HUES48 (cell line): Measurements from ENCODE around the gene TTC3.

ENCODE experiments used
- H3K27ac ChIP-seq: one replicate; pipeline ENCODE4 v1.7.0; 2013; ENCODE audit warnings: low read depth, low read length, inconsistent platforms
- H3K27me3 ChIP-seq: 2 replicates; pipeline ENCODE4 v1.6.1; 2013; ENCODE audit warnings: mild to moderate bottlenecking, low read length; ENCODE audit not compliant: control insufficient read depth, insufficient read depth
- H3K36me3 ChIP-seq: 2 replicates; pipeline ENCODE4 v1.6.1; 2013; ENCODE audit warnings: low read length; ENCODE audit not compliant: control insufficient read depth, insufficient read depth
- H3K4me1 ChIP-seq: 2 replicates; pipeline ENCODE4 v1.6.1; 2013; ENCODE audit warnings: mild to moderate bottlenecking, low read length; ENCODE audit not compliant: control insufficient read depth, insufficient read depth
- H3K4me3 ChIP-seq: 2 replicates; pipeline ENCODE4 v1.5.1; 2013; ENCODE audit warnings: mild to moderate bottlenecking, low read depth, low read length
- H3K9ac ChIP-seq: 2 replicates; pipeline ENCODE4 v1.6.1; 2013; ENCODE audit warnings: mild to moderate bottlenecking, low read depth, low read length, moderate library complexity
- H3K9me3 ChIP-seq: 2 replicates; pipeline ENCODE4 v1.6.1; 2013; ENCODE audit warnings: low read length; ENCODE audit not compliant: control insufficient read depth, insufficient read depth

TTC3 gene

DNA sequence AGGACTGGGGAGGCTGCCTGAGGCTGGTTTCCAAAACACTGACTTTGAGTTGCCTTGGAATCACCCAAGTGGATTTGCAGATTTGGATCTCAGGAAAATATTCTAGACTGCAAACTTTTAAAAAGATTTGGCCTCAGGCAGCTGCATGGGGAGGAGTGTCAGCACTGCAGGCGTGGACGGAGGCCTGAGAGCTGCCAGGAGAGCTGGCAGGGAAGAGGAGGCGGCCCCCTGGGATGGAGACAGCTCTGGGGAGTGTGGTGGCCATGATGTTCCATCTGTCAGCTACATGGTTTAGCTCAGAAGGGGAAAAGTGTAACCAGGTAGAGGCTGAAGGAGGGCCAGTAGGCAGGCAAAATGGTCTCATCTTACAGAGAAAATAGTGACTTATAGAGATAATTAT, 122.0 kb downstream of the TTC3 start:
- Histone ChIP-seq H3K27ac (no peak overlapping the region), H3K4me3 (no peak overlapping the region), H3K9me3 (no peaks in the 10 kb centered on the region), H3K4me1 (peaks cover 8% of the 10 kb centered on the region; the same call in 1 of the 2 replicates), H3K9ac (no peak overlapping the region), H3K27me3 (no peaks in the 10 kb centered on the region), H3K36me3 (no peaks in the 10 kb centered on the region)

DNA sequence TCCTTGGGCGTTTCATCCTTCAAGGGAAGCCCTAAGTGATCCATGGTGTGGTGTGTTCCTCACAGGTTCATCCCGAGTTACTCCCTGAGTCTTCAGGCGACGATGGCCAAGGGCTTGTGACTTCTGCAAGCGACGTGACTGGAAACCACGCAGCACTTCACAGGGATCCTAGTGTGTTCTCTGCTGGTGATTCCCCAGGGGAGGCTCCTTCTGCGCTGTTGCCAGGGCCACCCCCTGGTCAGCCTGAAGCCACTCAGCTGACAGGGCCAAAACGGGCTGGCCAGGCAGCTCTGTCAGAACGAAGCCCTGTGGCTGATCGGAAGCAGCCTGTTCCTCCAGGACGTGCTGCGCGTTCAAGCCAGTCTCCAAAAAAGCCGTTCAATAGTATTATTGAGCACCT, 122.6 kb downstream of the TTC3 start:
- Histone ChIP-seq H3K4me1 (peaks cover 8% of the 10 kb centered on the region; the same call in 1 of the 2 replicates), H3K27ac (no peak overlapping the region), H3K36me3 (no peaks in the 10 kb centered on the region), H3K27me3 (no peaks in the 10 kb centered on the region), H3K9ac (no peak overlapping the region), H3K9me3 (no peaks in the 10 kb centered on the region), H3K4me3 (no peak overlapping the region)

- Histone ChIP-seq H3K4me3 (no peak overlapping the region), H3K27me3 (no peaks in the 10 kb centered on the region), H3K4me1 (peaks cover 8% of the 10 kb centered on the region; the same call in 1 of the 2 replicates), H3K27ac (no peak overlapping the region), H3K36me3 (no peaks in the 10 kb centered on the region), H3K9ac (no peak overlapping the region), H3K9me3 (no peaks in the 10 kb centered on the region)
Observed at GRCh38 chr21:37196847-37197246, 123.8 kb downstream of the TTC3 start.

DNA sequence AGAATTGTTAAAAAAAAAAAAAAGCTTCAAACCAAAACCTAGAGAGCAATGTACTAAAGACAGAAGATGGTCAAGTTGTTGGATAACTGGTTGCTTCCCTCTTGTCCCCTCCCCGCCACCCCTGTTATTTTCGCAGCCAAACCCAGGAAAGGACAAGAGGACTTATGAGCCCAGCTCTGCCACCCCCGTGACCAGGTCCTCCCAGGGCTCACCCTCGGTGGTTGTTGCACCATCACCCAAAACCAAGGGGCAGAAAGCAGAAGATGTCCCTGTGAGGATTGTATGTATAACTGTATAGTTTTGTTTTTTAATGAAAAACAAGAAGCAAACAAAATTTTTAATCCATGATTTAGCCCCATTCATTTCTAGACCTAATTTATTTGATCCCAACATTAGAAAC, 124.7 kb downstream of the TTC3 start:
- Histone ChIP-seq H3K9ac (no peak overlapping the region), H3K27me3 (no peaks in the 10 kb centered on the region), H3K4me1 (peaks cover 13% of the 10 kb centered on the region), H3K27ac (no peak overlapping the region), H3K4me3 (no peak overlapping the region), H3K36me3 (no peaks in the 10 kb centered on the region), H3K9me3 (no peaks in the 10 kb centered on the region)

GRCh38 chr21:37199057-37199924, 126.2 kb downstream of the TTC3 start:
- H3K27me3 ChIP-seq, result no peaks in the 10 kb centered on the region
- no peak overlapping the region for H3K9ac ChIP-seq
- H3K9me3 ChIP-seq, result no peaks in the 10 kb centered on the region
- peaks cover 6% of the 10 kb centered on the region for H3K4me1 ChIP-seq
- no peak overlapping the region for H3K4me3 ChIP-seq
- no peaks in the 10 kb centered on the region for H3K36me3 ChIP-seq
- H3K27ac ChIP-seq, result no peak overlapping the region

DNA sequence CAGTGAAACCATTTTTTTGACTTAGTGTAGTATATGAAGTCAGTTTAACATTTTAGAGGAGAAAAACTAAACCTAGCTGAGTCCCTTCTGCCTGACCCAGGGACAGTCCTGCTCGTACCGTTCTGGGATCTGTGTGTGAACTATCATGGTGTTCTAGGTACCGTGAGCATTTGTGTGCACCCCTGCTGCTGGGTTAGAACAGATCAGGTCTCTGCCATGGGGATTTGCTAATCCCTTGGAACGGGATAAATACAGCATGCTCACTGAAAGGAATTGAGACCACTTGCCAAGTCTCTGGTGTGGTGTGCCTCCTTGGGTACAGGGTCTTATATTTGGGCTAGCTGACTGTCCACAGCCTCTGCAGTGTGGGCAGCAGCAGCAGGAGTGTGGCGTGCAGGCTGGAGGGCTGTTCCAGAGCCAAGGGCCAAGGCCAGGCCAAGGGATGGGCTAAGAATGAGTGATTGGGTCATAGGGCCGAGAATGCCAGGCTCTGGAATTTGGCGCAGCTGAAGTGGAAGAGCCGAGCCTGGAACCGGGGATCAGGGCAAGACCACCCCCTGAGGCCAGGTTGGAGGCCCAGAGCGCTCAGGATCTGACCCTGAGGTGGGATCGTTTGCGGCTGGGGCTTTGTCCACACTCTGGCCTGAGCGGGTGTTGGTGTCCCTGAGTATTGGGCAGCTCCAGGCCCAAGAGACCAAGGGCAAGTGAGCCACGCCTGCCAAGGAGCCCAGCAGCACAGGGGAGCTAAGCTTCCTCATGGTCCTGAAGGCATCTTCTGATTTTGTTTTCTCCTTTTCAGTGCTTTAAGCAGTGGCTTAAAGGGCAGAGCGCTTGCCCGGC, 127.8 kb downstream of the TTC3 start:
- peaks cover 6% of the 10 kb centered on the region for H3K4me1 ChIP-seq
- H3K9me3 ChIP-seq, result no peaks in the 10 kb centered on the region
- H3K9ac ChIP-seq, result no peak overlapping the region
- no peaks in the 10 kb centered on the region for H3K27me3 ChIP-seq
- no peaks in the 10 kb centered on the region for H3K36me3 ChIP-seq
- no peak overlapping the region for H3K27ac ChIP-seq
- H3K4me3 ChIP-seq, result no peak overlapping the region

- Histone ChIP-seq H3K9ac (no peak overlapping the region), H3K9me3 (no peaks in the 10 kb centered on the region), H3K36me3 (no peaks in the 10 kb centered on the region), H3K27me3 (no peaks in the 10 kb centered on the region), H3K4me1 (peaks cover 6% of the 10 kb centered on the region), H3K4me3 (no peak overlapping the region), H3K27ac (no peak overlapping the region)
Observed at GRCh38 chr21:37202221-37203110, 129.4 kb downstream of the TTC3 start.

DNA sequence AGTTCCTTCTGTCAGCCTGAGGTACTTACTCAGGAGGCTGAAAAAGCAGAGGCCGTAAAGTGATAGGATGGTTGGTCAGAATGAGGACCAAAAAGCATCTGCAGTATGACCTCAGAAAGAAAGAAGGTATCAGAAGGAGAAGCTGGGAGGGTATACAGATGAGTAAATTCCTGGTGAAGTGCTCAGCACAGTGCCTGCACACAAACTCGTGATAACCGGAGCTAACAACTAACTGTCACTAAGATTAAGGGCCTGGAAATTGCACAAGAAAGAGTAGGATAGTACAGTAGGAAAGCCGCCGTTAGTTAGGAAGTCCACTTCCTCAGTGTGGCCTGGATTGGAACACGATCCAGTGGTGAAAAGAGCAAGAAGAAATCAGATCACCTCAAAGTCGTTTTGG, 131.5 kb downstream of the TTC3 start:
- Histone ChIP-seq H3K36me3 (no peaks in the 10 kb centered on the region), H3K9me3 (no peaks in the 10 kb centered on the region), H3K27me3 (no peaks in the 10 kb centered on the region), H3K9ac (no peak overlapping the region), H3K4me3 (no peak overlapping the region), H3K4me1 (peaks cover 6% of the 10 kb centered on the region), H3K27ac (no peak overlapping the region)

DNA sequence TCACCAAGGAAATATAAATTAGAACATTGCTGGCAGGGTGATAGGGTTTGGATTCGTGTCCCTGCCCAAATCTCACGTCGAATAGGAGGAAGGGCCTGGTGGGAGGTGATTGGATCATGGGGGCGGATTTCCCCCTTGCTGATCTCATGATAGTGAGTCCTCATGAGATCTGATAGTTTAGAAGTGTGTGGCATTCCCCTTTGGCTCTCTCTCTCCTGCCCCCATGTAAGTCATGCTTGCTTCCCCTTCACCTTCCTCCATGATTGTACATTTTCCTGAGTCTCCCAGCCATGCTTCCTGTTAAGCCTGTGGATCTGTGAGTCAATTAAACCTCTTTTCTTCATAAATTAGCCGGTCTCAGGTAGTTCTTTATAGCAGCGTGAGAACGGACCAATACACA, 133.4 kb downstream of the TTC3 start:
- no peak overlapping the region for H3K27ac ChIP-seq
- no peak overlapping the region for H3K4me3 ChIP-seq
- H3K9me3 ChIP-seq, result peaks cover 5% of the 10 kb centered on the region; the same call in 1 of the 2 replicates
- H3K9ac ChIP-seq, result no peak overlapping the region
- H3K4me1 ChIP-seq, result peaks cover 6% of the 10 kb centered on the region
- no peaks in the 10 kb centered on the region for H3K36me3 ChIP-seq
- no peaks in the 10 kb centered on the region for H3K27me3 ChIP-seq

DNA sequence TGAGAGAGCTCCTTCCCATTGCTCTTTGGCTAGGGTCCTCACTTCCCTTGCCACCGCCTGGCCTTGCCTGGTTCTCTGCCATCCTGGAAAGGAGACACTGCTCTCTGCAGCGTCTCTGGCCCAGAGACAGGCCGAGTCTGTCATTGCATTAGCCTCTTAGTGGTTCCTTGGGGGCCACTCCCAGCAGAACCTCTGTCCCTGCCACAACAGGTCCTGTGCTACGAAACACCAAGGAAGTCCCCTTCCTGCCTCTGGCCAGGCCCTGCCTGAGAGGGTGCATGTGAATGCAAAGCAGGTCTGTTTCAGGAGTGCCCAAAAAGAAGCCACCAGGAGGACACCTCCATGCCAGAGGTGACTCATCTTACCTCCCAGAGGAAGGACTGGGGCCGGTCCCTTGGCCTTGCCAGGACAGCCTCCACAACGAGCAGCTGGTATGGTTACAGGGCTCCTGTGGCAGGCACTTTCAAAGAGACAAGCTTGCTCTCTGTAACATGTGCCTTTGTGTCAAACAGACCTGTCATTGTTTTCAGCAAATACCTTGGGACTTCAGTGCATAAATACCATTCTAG, 134.5 kb downstream of the TTC3 start:
- Histone ChIP-seq H3K36me3 (no peaks in the 10 kb centered on the region), H3K4me3 (no peak overlapping the region), H3K4me1 (peaks cover 4% of the 10 kb centered on the region), H3K9ac (no peak overlapping the region), H3K9me3 (peaks cover 5% of the 10 kb centered on the region; the same call in 1 of the 2 replicates), H3K27ac (no peak overlapping the region), H3K27me3 (no peaks in the 10 kb centered on the region)
